A673 (cell line): ENCODE data around the gene SLC35B2. TPM values are rescaled to one million over a fixed set of nuclear protein-coding genes. Genes with fewer than 3 reads are reported as not detected.
A peak's percentile ranks its signal among the peaks of the same experiment; 100 is the strongest.

Experiments used
- BruUV-seq: library from RNA; stranded (reverse); fragments of 400-500 nt; replicated peaks from 2 replicates; lab custom pipeline; 2021; lab: Mats Ljungman, UMichigan
- CTCF ChIA-PET: fragments of 300-600 bp; sonication (Branson Sonifier 250); formaldehyde crosslinking; loops from one replicate; lab custom pipeline; 2022; ENCODE audit warnings: antibody characterized with exemption; lab: Charles Lee
- POLR2A ChIA-PET: fragments of 300-600 bp; sonication (Branson Sonifier 250); formaldehyde crosslinking; loops from one replicate; lab custom pipeline; 2022; ENCODE audit warnings: antibody characterized with exemption; ENCODE audit not compliant: low non-redundant PET; lab: Charles Lee
- DNase-seq: peaks from one replicate; pipeline ENCODE4 v3.0.0-alpha.2; 2015; ENCODE audit warnings: low spot score
- H3K27ac ChIP-seq: fragments of 200-600 bp; sonication (generic); 2 replicates; pipeline ENCODE4 v1.5.1; 2016; ENCODE audit warnings: mixed run types, low read depth, mild to moderate bottlenecking, mixed read lengths, antibody characterized with exemption, low read length; ENCODE audit not compliant: poor library complexity, severe bottlenecking
- H3K27me3 ChIP-seq: fragments of 200-600 bp; sonication (generic); replicated peaks from 2 replicates; pipeline ENCODE4 v1.6.1; 2017; ENCODE audit warnings: mixed run types, low read depth, mild to moderate bottlenecking, mixed read lengths, antibody characterized with exemption, low read length; ENCODE audit not compliant: insufficient read depth, poor library complexity
- H3K36me3 ChIP-seq: fragments of 200-600 bp; sonication (generic); 2 replicates; pipeline ENCODE4 v1.6.1; 2016; ENCODE audit warnings: mixed run types, mild to moderate bottlenecking, mixed read lengths, antibody characterized with exemption, low read length; ENCODE audit not compliant: insufficient read depth, poor library complexity, severe bottlenecking
- H3K4me1 ChIP-seq: fragments of 200-600 bp; sonication (generic); 2 replicates; pipeline ENCODE4 v1.6.1; 2017; ENCODE audit warnings: mixed run types, mild to moderate bottlenecking, mixed read lengths, antibody characterized with exemption, low read length; ENCODE audit not compliant: insufficient read depth, poor library complexity, severe bottlenecking
- H3K4me3 ChIP-seq: fragments of 200-600 bp; sonication (generic); 2 replicates; pipeline ENCODE4 v1.5.1; 2016; ENCODE audit warnings: low read depth, mixed run types, mild to moderate bottlenecking, mixed read lengths, low read length; ENCODE audit not compliant: poor library complexity, severe bottlenecking
- H3K9me3 ChIP-seq: fragments of 200-600 bp; sonication (generic); 2 replicates; pipeline ENCODE4 v1.6.1; 2016; ENCODE audit warnings: mixed run types, low read depth, mild to moderate bottlenecking, mixed read lengths, antibody characterized with exemption, low read length; ENCODE audit not compliant: poor library complexity, severe bottlenecking
- EZH2 ChIP-seq: fragments of 200-600 bp; sonication (generic); IDR thresholded peaks from 2 replicates; pipeline ENCODE4 v1.6.1; 2017; ENCODE audit warnings: borderline replicate concordance, low read depth, mild to moderate bottlenecking, mixed read lengths, antibody characterized with exemption, low read length; ENCODE audit not compliant: poor library complexity, severe bottlenecking
- intact Hi-C: fragments of 100-400 bp; cut with micrococcal nuclease; formaldehyde crosslinking; loops from one replicate; pipeline ENCODE4 v1.10.0; 2022; ENCODE audit not compliant: unreplicated experiment
- total RNA-seq: library from RNA; stranded (reverse); gene quantifications from 2 replicates; pipeline ENCODE4 v1.2.3, GENCODE V29; 2021
- TF ChIP-seq, protein P1 (sequence below): fragments of 300-800, 200-600 bp; sonication (generic); conservative IDR thresholded peaks from 2 replicates; pipeline ENCODE4 v1.5.1; 2017; ENCODE audit warnings: low read depth, mild to moderate bottlenecking, antibody characterized with exemption, low read length, moderate library complexity, mixed read lengths

SLC35B2 gene
- total RNA-seq, 1 experiment from 2014 or later: 52.0 TPM

DNA sequence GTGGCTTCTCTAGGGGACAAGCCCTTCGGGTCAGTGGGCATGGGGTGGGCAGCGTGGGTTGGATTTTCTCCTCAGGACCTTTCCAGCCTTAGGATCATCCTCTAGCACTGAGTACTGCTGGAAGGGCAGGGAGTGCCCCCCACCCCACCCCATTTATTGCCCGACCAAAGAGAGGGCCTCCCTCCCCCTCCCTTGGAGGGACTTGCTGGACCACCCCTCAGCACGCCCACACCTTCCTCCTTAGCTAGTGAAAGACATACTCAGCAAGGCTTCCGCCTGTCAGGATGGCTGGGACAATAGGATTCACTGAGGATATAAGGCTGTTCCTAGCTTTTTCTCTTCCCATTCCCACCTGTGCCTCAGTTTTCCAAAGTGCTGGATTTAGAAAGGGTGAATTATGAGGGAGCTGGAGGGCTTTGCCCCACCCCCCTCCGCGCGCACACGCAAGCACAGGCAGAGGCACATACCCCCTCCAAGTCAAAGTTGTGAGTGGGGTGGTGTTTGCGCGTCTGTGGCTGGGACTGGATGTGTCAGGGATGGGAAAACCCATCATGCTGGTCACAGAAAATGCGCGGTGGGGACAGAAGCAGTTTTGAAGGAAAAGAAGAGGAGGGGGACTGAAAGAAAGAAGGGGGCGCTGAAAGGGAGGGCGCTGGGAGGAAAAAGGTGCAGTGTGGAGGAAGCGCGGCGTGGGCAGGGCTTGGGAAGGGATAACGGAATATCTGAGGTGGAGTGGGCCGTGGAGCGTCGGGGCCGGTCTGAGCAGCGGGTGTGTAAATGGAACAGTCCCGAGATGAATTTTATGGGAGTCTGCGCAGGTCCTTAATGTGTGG, 34.6 kb downstream of the SLC35B2 start:
- peak; percentile 37 for DNase-seq

DNA sequence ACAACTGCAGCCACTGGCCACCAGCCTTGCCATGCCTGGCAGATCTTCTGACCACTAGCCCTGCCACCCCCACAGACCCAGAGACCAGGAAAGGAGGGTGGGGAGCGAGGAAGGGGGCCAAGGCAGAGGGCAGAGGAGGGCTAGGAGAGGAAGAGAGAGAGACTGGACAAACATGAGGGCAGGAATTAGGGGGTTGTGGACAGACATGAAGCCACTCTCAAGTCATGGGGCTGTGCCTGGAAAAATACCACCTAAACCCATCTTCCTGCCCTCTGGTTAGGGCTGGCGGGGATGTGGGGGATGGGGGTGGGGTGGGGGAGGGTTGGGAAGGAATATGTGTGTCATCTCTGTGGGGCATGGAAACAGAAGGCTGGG, 35.4 kb downstream of the SLC35B2 start:
- H3K36me3 ChIP-seq: no peaks in the 10 kb centered on the region
- no TSS peak for BruUV-seq
- H3K4me3 ChIP-seq: no peak overlapping the region
- no peaks in the 10 kb centered on the region for H3K27me3 ChIP-seq
- TF ChIP-seq, protein P1, sequence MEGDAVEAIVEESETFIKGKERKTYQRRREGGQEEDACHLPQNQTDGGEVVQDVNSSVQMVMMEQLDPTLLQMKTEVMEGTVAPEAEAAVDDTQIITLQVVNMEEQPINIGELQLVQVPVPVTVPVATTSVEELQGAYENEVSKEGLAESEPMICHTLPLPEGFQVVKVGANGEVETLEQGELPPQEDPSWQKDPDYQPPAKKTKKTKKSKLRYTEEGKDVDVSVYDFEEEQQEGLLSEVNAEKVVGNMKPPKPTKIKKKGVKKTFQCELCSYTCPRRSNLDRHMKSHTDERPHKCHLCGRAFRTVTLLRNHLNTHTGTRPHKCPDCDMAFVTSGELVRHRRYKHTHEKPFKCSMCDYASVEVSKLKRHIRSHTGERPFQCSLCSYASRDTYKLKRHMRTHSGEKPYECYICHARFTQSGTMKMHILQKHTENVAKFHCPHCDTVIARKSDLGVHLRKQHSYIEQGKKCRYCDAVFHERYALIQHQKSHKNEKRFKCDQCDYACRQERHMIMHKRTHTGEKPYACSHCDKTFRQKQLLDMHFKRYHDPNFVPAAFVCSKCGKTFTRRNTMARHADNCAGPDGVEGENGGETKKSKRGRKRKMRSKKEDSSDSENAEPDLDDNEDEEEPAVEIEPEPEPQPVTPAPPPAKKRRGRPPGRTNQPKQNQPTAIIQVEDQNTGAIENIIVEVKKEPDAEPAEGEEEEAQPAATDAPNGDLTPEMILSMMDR: no peak
- no peak for TF ChIP-seq EZH2
- H3K4me1 ChIP-seq: peaks cover 64% of the 10 kb centered on the region
- ChIA-PET POLR2A (interaction anchor here (0.6 kb wide), 1 partner anchor 25 kb away, joined by 18 read pairs; the partner anchor contains the start of gene HSP90AB1), CTCF (interaction anchor here (0.6 kb wide), 1 partner anchor 11 kb away, joined by 3 read pairs; no protein-coding TSS in a partner anchor)
- intact Hi-C loops: no loop called here
- H3K27ac ChIP-seq: peak overlapping the region; percentile 38
- no peak for DNase-seq
- H3K9me3 ChIP-seq: no peaks in the 10 kb centered on the region

More for the DNA sequence above, 34.6 kb downstream of the SLC35B2 start:
- Histone ChIP-seq H3K27me3 (no peaks in the 10 kb centered on the region), H3K36me3 (no peaks in the 10 kb centered on the region), H3K4me1 (peaks cover 64% of the 10 kb centered on the region), H3K4me3 (peak overlapping the region; percentile 59), H3K9me3 (no peaks in the 10 kb centered on the region), H3K27ac (peak overlapping the region; percentile 2)
- BruUV-seq: no TSS peak
- TF ChIP-seq EZH2: no peak
- TF ChIP-seq, protein P1: no peak
- intact Hi-C loops: no loop called here
- POLR2A ChIA-PET: interaction anchor here (0.6 kb wide), 1 partner anchor 25 kb away, joined by 3 read pairs; no protein-coding TSS in a partner anchor
- CTCF ChIA-PET: interaction anchor here (0.6 kb wide), 2 partner anchors 423 to 553 kb away, joined by 3 to 7 read pairs; no protein-coding TSS in a partner anchor

DNA sequence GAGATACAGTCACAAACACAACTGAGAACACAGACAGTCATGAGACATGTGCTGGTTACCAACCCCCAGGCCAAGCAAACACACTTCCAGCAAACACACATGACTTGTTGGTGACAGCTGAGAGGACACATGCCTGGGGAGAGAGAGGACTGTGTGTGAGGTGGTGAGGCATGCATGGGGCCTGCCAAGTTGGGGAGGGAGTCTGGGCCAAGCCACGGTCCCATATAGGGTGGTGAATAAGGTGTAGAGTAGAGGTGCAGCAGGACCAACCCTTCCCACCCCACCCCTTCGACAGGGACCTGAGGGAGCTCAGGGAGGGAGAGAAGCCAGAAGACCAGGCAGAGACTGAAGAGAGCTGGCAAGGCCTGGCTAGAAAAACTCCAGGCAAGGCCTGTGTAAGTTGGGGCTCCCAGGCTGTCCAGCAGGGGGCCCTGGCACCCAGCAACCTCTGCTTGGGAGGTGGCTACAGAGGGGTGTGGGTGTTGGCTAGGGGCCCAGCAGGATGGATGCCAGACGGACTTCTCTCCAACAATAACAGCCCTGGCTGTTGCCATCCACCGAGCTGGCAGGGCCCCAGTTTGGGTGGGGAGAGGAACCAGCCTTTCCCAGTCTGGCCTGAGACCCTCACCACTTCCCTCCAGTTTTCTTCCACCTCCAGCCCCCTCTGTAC, 35.9 kb downstream of the SLC35B2 start:
- H3K9me3 ChIP-seq: no peaks in the 10 kb centered on the region
- POLR2A ChIA-PET: interaction anchor here (0.6 kb wide), 1 partner anchor 25 kb away, joined by 18 read pairs; the partner anchor contains the start of gene HSP90AB1
- intact Hi-C loops: no loop called here
- H3K4me3 ChIP-seq: no peak overlapping the region
- peak overlapping the region; percentile 38 for H3K27ac ChIP-seq
- TF ChIP-seq EZH2: no peak
- TF ChIP-seq, protein P1: peak; percentile 73
- no TSS peak for BruUV-seq
- peaks cover 63% of the 10 kb centered on the region for H3K4me1 ChIP-seq
- DNase-seq: peak; percentile 84
- CTCF ChIA-PET: interaction anchor here (0.6 to 0.7 kb wide), 2 partner anchors 11 to 13 kb away, joined by 3 read pairs; no protein-coding TSS in a partner anchor
- H3K36me3 ChIP-seq: no peaks in the 10 kb centered on the region
- H3K27me3 ChIP-seq: no peaks in the 10 kb centered on the region
